K562 treated with DMSO at 1 percent for 24 hours (cell line): ENCODE measurements around the gene DUSP16. TPM values are rescaled to one million over a fixed set of nuclear protein-coding genes. Genes with fewer than 3 reads are reported as not detected.

ENCODE experiments used
- total RNA-seq: library from RNA; unstranded; fragments of 300-600 nt; gene quantifications from 2 replicates; pipeline ENCODE4 v1.2.3, GENCODE V29; 2022; ENCODE audit warnings: low read depth; ENCODE audit not compliant: insufficient read depth

DUSP16 gene, protein sequence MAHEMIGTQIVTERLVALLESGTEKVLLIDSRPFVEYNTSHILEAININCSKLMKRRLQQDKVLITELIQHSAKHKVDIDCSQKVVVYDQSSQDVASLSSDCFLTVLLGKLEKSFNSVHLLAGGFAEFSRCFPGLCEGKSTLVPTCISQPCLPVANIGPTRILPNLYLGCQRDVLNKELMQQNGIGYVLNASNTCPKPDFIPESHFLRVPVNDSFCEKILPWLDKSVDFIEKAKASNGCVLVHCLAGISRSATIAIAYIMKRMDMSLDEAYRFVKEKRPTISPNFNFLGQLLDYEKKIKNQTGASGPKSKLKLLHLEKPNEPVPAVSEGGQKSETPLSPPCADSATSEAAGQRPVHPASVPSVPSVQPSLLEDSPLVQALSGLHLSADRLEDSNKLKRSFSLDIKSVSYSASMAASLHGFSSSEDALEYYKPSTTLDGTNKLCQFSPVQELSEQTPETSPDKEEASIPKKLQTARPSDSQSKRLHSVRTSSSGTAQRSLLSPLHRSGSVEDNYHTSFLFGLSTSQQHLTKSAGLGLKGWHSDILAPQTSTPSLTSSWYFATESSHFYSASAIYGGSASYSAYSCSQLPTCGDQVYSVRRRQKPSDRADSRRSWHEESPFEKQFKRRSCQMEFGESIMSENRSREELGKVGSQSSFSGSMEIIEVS
- 4.5 and 6.7 TPM in 2 replicates for total RNA-seq

DNA sequence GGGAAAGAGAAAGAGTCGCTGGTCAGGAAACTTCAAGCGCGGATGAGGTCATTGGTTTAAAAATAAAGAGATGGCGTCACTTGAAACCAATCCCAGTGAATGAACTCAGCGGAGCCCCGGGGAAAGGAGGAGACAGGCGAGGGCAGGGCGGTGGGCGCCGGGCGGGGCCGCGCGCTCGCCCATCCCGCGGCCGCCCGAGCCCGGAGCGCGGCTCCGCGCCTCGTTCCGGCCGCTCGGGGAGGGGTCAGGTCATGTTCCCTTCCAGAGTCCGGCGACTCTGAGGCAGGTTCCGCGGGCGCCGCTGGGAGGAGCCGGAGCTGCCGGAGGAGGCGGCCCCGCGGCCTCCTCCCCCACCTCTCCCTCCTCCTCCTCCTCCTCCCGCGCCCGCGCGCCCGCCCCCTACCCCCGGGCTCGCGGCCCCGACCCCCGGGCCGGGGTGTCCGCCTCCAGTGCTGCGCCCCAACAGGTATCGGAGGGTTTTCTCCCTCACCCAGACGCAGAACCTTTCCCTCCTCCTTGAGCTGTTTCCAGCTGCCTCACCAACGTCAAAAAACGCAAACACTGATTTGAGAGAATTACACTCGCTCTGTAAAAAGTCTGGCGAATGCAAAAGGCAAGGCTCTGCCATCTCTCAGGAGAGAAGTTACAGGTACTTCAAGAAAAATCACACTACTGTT, at the start of gene DUSP16:
Gene DUSP16 (minus strand): TSS at position 279 of the 677 bp plus-strand sequence. CDS start 41,765 bp downstream, outside the sequence.

GRCh38 chr12:12611512-12612306, 49.0 kb upstream of the DUSP16 start, which contains the start of gene CREBL2:
CREBL2 (plus strand) TSS chr12:12611876; CDS start chr12:12612173, 297 bp downstream.

Other genes with a start within 250 kb of the DUSP16 start
- 7.2 and 9.0 TPM in 2 replicates for gene MANSC1, start 212.6 kb downstream of the DUSP16 start, total RNA-seq
- 3.2 and 5.3 TPM in 2 replicates for gene BORCS5, start 205.8 kb downstream of the DUSP16 start, total RNA-seq
- gene CREBL2, start 49.0 kb upstream of the DUSP16 start, total RNA-seq: 7.1 and 9.4 TPM in 2 replicates
- 1.6 and 1.7 TPM in 2 replicates for gene GPR19, start 133.3 kb upstream of the DUSP16 start, total RNA-seq
- gene CDKN1B, start 154.5 kb upstream of the DUSP16 start, total RNA-seq: 30.8 and 33.4 TPM in 2 replicates
- 1.1 and 1.4 TPM in 2 replicates for gene APOLD1, start 222.8 kb upstream of the DUSP16 start, total RNA-seq